Ishikawa (cell line): ENCODE data around the gene CRY1.

Source experiments
- CEBPB ChIP-seq: IDR thresholded peaks from 2 replicates; pipeline ENCODE4 v1.6.1; 2012
- CREB1 ChIP-seq: IDR thresholded peaks from 2 replicates; pipeline ENCODE4 v1.6.1; 2012; ENCODE audit warnings: low read depth
- EGR1 ChIP-seq: IDR thresholded peaks from 2 replicates; pipeline ENCODE4 v1.6.1; 2012
- EP300 ChIP-seq: IDR thresholded peaks from 2 replicates; pipeline ENCODE4 v1.6.1; 2012; ENCODE audit warnings: borderline replicate concordance
- FOXM1 ChIP-seq: IDR thresholded peaks from 2 replicates; pipeline ENCODE4 v1.6.1; 2012; ENCODE audit warnings: low read depth, borderline replicate concordance
- MAX ChIP-seq: IDR thresholded peaks from 2 replicates; pipeline ENCODE4 v1.6.1; 2012
- NFIC ChIP-seq: IDR thresholded peaks from 2 replicates; pipeline ENCODE4 v1.6.1; 2012
- RAD21 ChIP-seq: IDR thresholded peaks from 2 replicates; pipeline ENCODE4 v1.6.1; 2012; ENCODE audit warnings: low read depth
- REST ChIP-seq: IDR thresholded peaks from 2 replicates; pipeline ENCODE4 v1.6.1; 2012; ENCODE audit warnings: low read depth, mild to moderate bottlenecking
- TAF1 ChIP-seq: IDR thresholded peaks from 2 replicates; pipeline ENCODE4 v1.6.1; 2012; ENCODE audit warnings: low read depth, mild to moderate bottlenecking
- TCF12 ChIP-seq: IDR thresholded peaks from 2 replicates; pipeline ENCODE4 v1.6.1; 2012; ENCODE audit warnings: low read depth
- TEAD4 ChIP-seq: IDR thresholded peaks from 2 replicates; pipeline ENCODE4 v1.6.1; 2012
- USF1 ChIP-seq: IDR thresholded peaks from 2 replicates; pipeline ENCODE4 v1.6.1; 2012
- YY1 ChIP-seq: IDR thresholded peaks from 2 replicates; pipeline ENCODE4 v1.6.1; 2012; ENCODE audit warnings: low read depth
- ZBTB7A ChIP-seq: IDR thresholded peaks from 2 replicates; pipeline ENCODE4 v1.6.1; 2012; ENCODE audit warnings: low read depth

CRY1 gene

GRCh38 chr12:107109726-107110719, 16.7 kb upstream of the CRY1 start:
- no peak for TF ChIP-seq TAF1
- TF ChIP-seq YY1, result no peak
- TF ChIP-seq MAX, result no peak
- no peak for TF ChIP-seq FOXM1
- TF ChIP-seq CEBPB, result no peak
- no peak for TF ChIP-seq EGR1
- no peak for TF ChIP-seq ZBTB7A
- TF ChIP-seq REST, result no peak
- TF ChIP-seq USF1, result no peak
- no peak for TF ChIP-seq TEAD4
- TF ChIP-seq NFIC, result no peak
- no peak for TF ChIP-seq TCF12
- TF ChIP-seq RAD21, result no peak
- no peak for TF ChIP-seq EP300

GRCh38 chr12:107108995-107109508, 15.7 kb upstream of the CRY1 start:
- TF ChIP-seq RAD21 (no peak), YY1 (no peak), TEAD4 (no peak), NFIC (no peak), FOXM1 (no peak), MAX (no peak), TAF1 (no peak), EP300 (no peak), USF1 (no peak), TCF12 (no peak), ZBTB7A (no peak)

GRCh38 chr12:107107381-107107780, 14.0 kb upstream of the CRY1 start:
- TF ChIP-seq TAF1 (no peak), EP300 (no peak), USF1 (no peak)

- no peak for TF ChIP-seq REST
- no peak for TF ChIP-seq CEBPB
- TF ChIP-seq USF1, result no peak
- TF ChIP-seq YY1, result no peak
- TF ChIP-seq RAD21, result no peak
- no peak for TF ChIP-seq TEAD4
- TF ChIP-seq NFIC, result no peak
- no peak for TF ChIP-seq TCF12
- no peak for TF ChIP-seq EP300
- TF ChIP-seq FOXM1, result no peak
- no peak for TF ChIP-seq EGR1
- no peak for TF ChIP-seq CREB1
- no peak for TF ChIP-seq MAX
- TF ChIP-seq ZBTB7A, result no peak
- TF ChIP-seq TAF1, result no peak
Measured at GRCh38 chr12:107106241-107107025, 13.1 kb upstream of the CRY1 start.
